GM19397 (cell line): ENCODE results near the gene INPP5A.
"Not testable (repeated sequence)": the region's sequence is repeated elsewhere in the genome, so short reads cannot be mapped to it uniquely, and the experiment has no call there.

Experiments
- ATAC-seq: cut with Tn5 transposase; IDR thresholded peaks from one replicate; pipeline ENCODE4 v1.9.1; 2021; ENCODE audit warnings: mild to moderate bottlenecking, moderate library complexity; ENCODE audit not compliant: unreplicated experiment

The INPP5A gene

GRCh38 chr10:132772816-132773215 is 235.2 kb downstream of the INPP5A start:
- not testable (repeated sequence) for ATAC-seq

- ATAC-seq: no peak
Observed at GRCh38 chr10:132774181-132774901, 236.8 kb downstream of the INPP5A start.

- ATAC-seq: no peak
Observed at GRCh38 chr10:132774902-132775863, 237.6 kb downstream of the INPP5A start.

GRCh38 chr10:132776186-132776585 is 238.6 kb downstream of the INPP5A start:
- no peak for ATAC-seq

- no peak for ATAC-seq
Observed at GRCh38 chr10:132776821-132777220, 239.2 kb downstream of the INPP5A start.

GRCh38 chr10:132777441-132777840 is 239.9 kb downstream of the INPP5A start:
- ATAC-seq: no peak

- ATAC-seq: no peak
Observed at GRCh38 chr10:132779549-132780294, 242.1 kb downstream of the INPP5A start.

- no peak for ATAC-seq
Observed at GRCh38 chr10:132780356-132780755, 242.8 kb downstream of the INPP5A start.

- ATAC-seq: no peak
Observed at GRCh38 chr10:132781556-132781955, 244.0 kb downstream of the INPP5A start.

GRCh38 chr10:132783165-132783939 is 245.8 kb downstream of the INPP5A start:
- ATAC-seq: no peak

- no peak for ATAC-seq
Observed at GRCh38 chr10:132783940-132784865, 246.6 kb downstream of the INPP5A start.

GRCh38 chr10:132784866-132785722 is 247.5 kb downstream of the INPP5A start:
- ATAC-seq: no peak

GRCh38 chr10:132785723-132786475 is 248.3 kb downstream of the INPP5A start, which contains the start of gene NKX6-2:
NKX6-2 (minus strand) TSS chr10:132786147; CDS start chr10:132785948, 199 bp downstream.
- ATAC-seq: no peak

GRCh38 chr10:132786476-132786883 is 248.9 kb downstream of the INPP5A start:
- ATAC-seq: no peak

GRCh38 chr10:132786884-132787494 is 249.4 kb downstream of the INPP5A start:
- ATAC-seq: no peak

GRCh38 chr10:132787495-132788179 is 250.1 kb downstream of the INPP5A start:
- ATAC-seq: no peak
